Hepatocyte (in vitro differentiated cells): ENCODE results near the gene TMCC3.

ENCODE experiments used
- EZH2 ChIP-seq: fragments of 200-600 bp; sonication (generic); IDR thresholded peaks from 2 replicates; pipeline ENCODE4 v1.6.1; 2016; ENCODE audit warnings: antibody characterized with exemption, mild to moderate bottlenecking, borderline replicate concordance
- EZH2phosphoT487 ChIP-seq: fragments of 200-600 bp; sonication (generic); IDR thresholded peaks from one replicate; pipeline ENCODE4 v1.6.1; 2018; ENCODE audit warnings: antibody characterized with exemption, mild to moderate bottlenecking, low read depth, moderate library complexity; ENCODE audit not compliant: unreplicated experiment, severe bottlenecking

DNA sequence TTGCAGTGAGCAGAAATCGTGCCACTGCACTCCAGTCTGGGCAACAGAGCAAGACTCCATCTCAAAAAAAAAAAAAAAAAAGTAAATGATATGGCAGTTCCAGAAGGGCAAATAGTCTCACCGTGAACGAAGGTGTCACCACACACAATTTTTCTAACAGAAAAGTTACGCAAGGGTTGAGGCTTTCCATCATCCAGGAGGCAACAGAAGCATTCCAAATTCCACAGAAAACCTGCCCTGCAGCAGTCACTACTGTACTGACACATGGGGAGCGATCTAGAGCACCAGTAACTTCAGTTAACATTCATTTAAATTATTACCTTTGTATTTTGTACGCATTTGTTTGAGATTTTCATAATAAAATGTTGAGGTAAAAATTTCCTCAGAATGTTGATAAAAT is 24.8 kb downstream of the TMCC3 start:
- TF ChIP-seq EZH2phosphoT487 (no peak), EZH2 (no peak)
